Stimulated activated CD8-positive, alpha-beta memory T cell treated with anti-CD3 and anti-CD28 coated beads, Interleukin-12 subunit alpha, Interleukin-12 subunit beta, amount 100 ng/mL, for 24 hours (primary cell): Measurements from ENCODE around the gene CNTN2.

ENCODE experiments used
- DNase-seq: peaks from one replicate; pipeline ENCODE4 v3.0.0-alpha.2; 2020; ENCODE audit errors: extremely low read depth

Gene CNTN2

GRCh38 chr1:205024679-205025078 is 18.3 kb upstream of the CNTN2 start:
- no peak for DNase-seq

GRCh38 chr1:205025239-205025638 is 17.8 kb upstream of the CNTN2 start:
- no peak for DNase-seq

GRCh38 chr1:205026181-205026580 is 16.8 kb upstream of the CNTN2 start:
- no peak for DNase-seq

- no peak for DNase-seq
Observed at GRCh38 chr1:205028390-205028789, 14.6 kb upstream of the CNTN2 start.

- no peak for DNase-seq
Observed at GRCh38 chr1:205028924-205029323, 14.1 kb upstream of the CNTN2 start.

GRCh38 chr1:205030241-205030640 is 12.8 kb upstream of the CNTN2 start:
- no peak for DNase-seq

GRCh38 chr1:205030896-205031295 is 12.1 kb upstream of the CNTN2 start:
- no peak for DNase-seq

GRCh38 chr1:205032508-205032907 is 10.5 kb upstream of the CNTN2 start:
- DNase-seq: no peak

GRCh38 chr1:205037539-205037938 is 5.5 kb upstream of the CNTN2 start:
- no peak for DNase-seq

- no peak for DNase-seq
Observed at GRCh38 chr1:205038132-205038786, 4.8 kb upstream of the CNTN2 start.

- DNase-seq: no peak
Observed at GRCh38 chr1:205041001-205041715, 1.9 kb upstream of the CNTN2 start.

GRCh38 chr1:205041998-205042910 is 758 bp upstream of the CNTN2 start:
- DNase-seq: no peak

- no peak for DNase-seq
Observed at GRCh38 chr1:205043866-205044265, 854 bp downstream of the CNTN2 start.

- DNase-seq: no peak
Observed at GRCh38 chr1:205044741-205045140, 1.7 kb downstream of the CNTN2 start.

GRCh38 chr1:205045146-205045545 is 2.1 kb downstream of the CNTN2 start:
- no peak for DNase-seq

GRCh38 chr1:205046870-205047269 is 3.9 kb downstream of the CNTN2 start:
- DNase-seq: no peak

GRCh38 chr1:205047764-205048231 is 4.8 kb downstream of the CNTN2 start:
- no peak for DNase-seq

- no peak for DNase-seq
Observed at GRCh38 chr1:205048382-205048781, 5.4 kb downstream of the CNTN2 start.

GRCh38 chr1:205049479-205049878 is 6.5 kb downstream of the CNTN2 start:
- no peak for DNase-seq

GRCh38 chr1:205052690-205053089 is 9.7 kb downstream of the CNTN2 start:
- DNase-seq: no peak

- DNase-seq: no peak
Observed at GRCh38 chr1:205053296-205053695, 10.3 kb downstream of the CNTN2 start.

GRCh38 chr1:205054013-205054412 is 11.0 kb downstream of the CNTN2 start:
- DNase-seq: no peak
